IPS-NIHi7 (cell line): Measurements from ENCODE around the gene NDP.
"Not testable (repeated sequence)": the region's sequence is repeated elsewhere in the genome, so short reads cannot be mapped to it uniquely, and the experiment has no call there.

Source experiments
- DNase-seq: peaks from one replicate; pipeline ENCODE4 v3.0.0; 2012; ENCODE audit warnings: mixed read lengths; ENCODE audit errors: extremely low spot score

NDP gene

GRCh38 chrX:43971966-43972961 is 926 bp downstream of the NDP start:
- no peak for DNase-seq

- DNase-seq = peak; percentile 22
These were observed 2.7 kb downstream of the NDP start for GRCh38 chrX:43970528-43970927.

- peak; percentile 20 for DNase-seq
These were observed 3.4 kb downstream of the NDP start for GRCh38 chrX:43969504-43970501.

- DNase-seq = no peak
These were observed 4.8 kb downstream of the NDP start for GRCh38 chrX:43968359-43968781.

- DNase-seq = no peak
These were observed 8.3 kb downstream of the NDP start for GRCh38 chrX:43964936-43965335.

- no peak for DNase-seq
These were observed 9.5 kb downstream of the NDP start for GRCh38 chrX:43963726-43964125.

GRCh38 chrX:43962636-43963035 is 10.6 kb downstream of the NDP start:
- no peak for DNase-seq

- DNase-seq = no peak
These were observed 11.5 kb downstream of the NDP start for GRCh38 chrX:43961699-43962098.

- DNase-seq = peak; percentile 70
These were observed 14.7 kb downstream of the NDP start for GRCh38 chrX:43958529-43958928.

GRCh38 chrX:43956034-43956433 is 17.2 kb downstream of the NDP start:
- DNase-seq = no peak

GRCh38 chrX:43953218-43953617 is 20.0 kb downstream of the NDP start:
- DNase-seq = no peak

- peak; percentile 82 for DNase-seq
These were observed 23.5 kb downstream of the NDP start for GRCh38 chrX:43949669-43950068.

GRCh38 chrX:43940816-43941474 is 32.2 kb downstream of the NDP start:
- peak; percentile 28 for DNase-seq

GRCh38 chrX:43939187-43939926 is 33.8 kb downstream of the NDP start:
- no peak for DNase-seq

GRCh38 chrX:43922032-43922431 is 51.2 kb downstream of the NDP start:
- not testable (repeated sequence) for DNase-seq

- DNase-seq = not testable (repeated sequence)
These were observed 62.4 kb downstream of the NDP start for GRCh38 chrX:43910772-43911171.

- DNase-seq = no peak
These were observed 63.2 kb downstream of the NDP start for GRCh38 chrX:43910012-43910411.

GRCh38 chrX:43909141-43909540 is 64.0 kb downstream of the NDP start:
- no peak for DNase-seq

GRCh38 chrX:43899878-43900815 is 73.0 kb downstream of the NDP start:
- DNase-seq = no peak
